CD14-positive monocyte (primary cell): ENCODE measurements around the gene TMEM60. TPM values are rescaled to one million over a fixed set of nuclear protein-coding genes. Genes with fewer than 3 reads are reported as not detected.

ENCODE experiments used
- DNase-seq, 3 donors: peaks; one replicate each; pipeline ENCODE4 v3.0.0-alpha.2; 2011 to 2022
- H2AFZ ChIP-seq: 2 replicates; pipeline ENCODE4 v1.6.0; 2012; ENCODE audit warnings: mild to moderate bottlenecking, low read depth, low read length, inconsistent platforms; ENCODE audit not compliant: insufficient read depth, poor library complexity, severe bottlenecking
- H3K27ac ChIP-seq, 2 donors: 1 replicate in 1 of 2; 2 replicates in 1 of 2; pipeline ENCODE4 v1.5.1; 2012 to 2013; ENCODE audit warnings: low read length in 2 of 2, control low read depth in 1 of 2, inconsistent platforms in 1 of 2, low read depth in 1 of 2, mild to moderate bottlenecking in 1 of 2
- H3K27me3 ChIP-seq, 2 donors: one replicate each; pipeline versions ENCODE4 v1.6.0 to v1.6.1; 2011 to 2013; ENCODE audit warnings: low read length in 2 of 2; ENCODE audit not compliant: control insufficient read depth in 2 of 2, insufficient read depth in 2 of 2
- H3K36me3 ChIP-seq, 2 donors: replicated peaks in 1 of 2; 1 replicate in 1 of 2; 2 replicates in 1 of 2; pipeline versions ENCODE4 v1.5.1 to v1.6.1; 2012 to 2013; ENCODE audit warnings: low read length in 2 of 2, control low read depth in 1 of 2, inconsistent platforms in 1 of 2, mild to moderate bottlenecking in 1 of 2; ENCODE audit not compliant: insufficient read depth in 2 of 2, control insufficient read depth in 1 of 2
- H3K4me1 ChIP-seq, 2 donors: 1 replicate in 1 of 2; 2 replicates in 1 of 2; pipeline versions ENCODE4 v1.5.1 to v1.6.1; 2012 to 2013; ENCODE audit warnings: low read length in 2 of 2, control low read depth in 1 of 2, inconsistent platforms in 1 of 2, mild to moderate bottlenecking in 1 of 2, moderate library complexity in 1 of 2; ENCODE audit not compliant: insufficient read depth in 2 of 2, control insufficient read depth in 1 of 2
- H3K4me2 ChIP-seq: replicated peaks from 2 replicates; pipeline ENCODE3; 2012; ENCODE audit warnings: low read length, moderate library complexity, mild to moderate bottlenecking; ENCODE audit not compliant: poor library complexity, severe bottlenecking; ENCODE audit errors: extremely low read depth
- H3K4me3 ChIP-seq, 3 experiments: fragments of 200-600 bp in 1 of 3; sonication (generic) in 1 of 3; replicated peaks in 1 of 3; 1 replicate in 2 of 3; 2 replicates in 1 of 3; pipeline ENCODE4 v1.5.1; 2011 to 2013; ENCODE audit warnings: low read length in 3 of 3, mild to moderate bottlenecking in 3 of 3, control low read depth in 2 of 3, low read depth in 2 of 3, inconsistent platforms in 1 of 3, moderate library complexity in 1 of 3
- H3K79me2 ChIP-seq: 2 replicates; pipeline ENCODE4 v1.6.0; 2012; ENCODE audit warnings: mild to moderate bottlenecking, control low read depth, inconsistent platforms, low read length, moderate library complexity; ENCODE audit not compliant: insufficient read depth
- H3K9ac ChIP-seq: 2 replicates; pipeline ENCODE4 v1.6.0; 2017; ENCODE audit warnings: low read length, mild to moderate bottlenecking; ENCODE audit not compliant: insufficient read depth, poor library complexity, severe bottlenecking
- H3K9me3 ChIP-seq, 2 donors: replicated peaks in 1 of 2; 1 replicate in 1 of 2; 2 replicates in 1 of 2; pipeline versions ENCODE4 v1.5.1 to v1.6.1; 2012 to 2013; ENCODE audit warnings: low read length in 2 of 2, control low read depth in 1 of 2; ENCODE audit not compliant: control insufficient read depth in 1 of 2, insufficient read depth in 1 of 2
- H4K20me1 ChIP-seq: 2 replicates; pipeline ENCODE4 v1.6.0; 2012; ENCODE audit warnings: mild to moderate bottlenecking, low read length, control low read depth, moderate library complexity; ENCODE audit not compliant: insufficient read depth
- H3K27ac Mint-ChIP-seq, 7 donors: one replicate each; pipeline ENCODE4 v1.8.0; 2020; ENCODE audit warnings: mild to moderate bottlenecking in 7 of 7, mixed read lengths in 7 of 7, moderate library complexity in 6 of 7, inconsistent platforms in 2 of 7
- H3K27me3 Mint-ChIP-seq, 3 donors: one replicate each; pipeline ENCODE4 v1.8.0; 2021 to 2022; ENCODE audit warnings: low read depth in 3 of 3, mild to moderate bottlenecking in 3 of 3, mixed read lengths in 3 of 3, moderate library complexity in 3 of 3, inconsistent platforms in 1 of 3
- H3K36me3 Mint-ChIP-seq, 2 donors: one replicate each; pipeline ENCODE4 v1.8.0; 2020; ENCODE audit warnings: mixed read lengths in 2 of 2, inconsistent platforms in 1 of 2, mild to moderate bottlenecking in 1 of 2
- H3K4me1 Mint-ChIP-seq: one replicate; pipeline ENCODE4 v1.8.0; 2020; ENCODE audit warnings: mild to moderate bottlenecking, mixed read lengths
- H3K4me3 Mint-ChIP-seq, 2 donors: one replicate each; pipeline ENCODE4 v1.8.0; 2020; ENCODE audit warnings: mild to moderate bottlenecking in 2 of 2, mixed read lengths in 2 of 2, moderate library complexity in 1 of 2
- H3K9me3 Mint-ChIP-seq, 7 donors: one replicate each; pipeline ENCODE4 v1.8.0; 2020 to 2022; ENCODE audit warnings: mixed read lengths in 7 of 7, mild to moderate bottlenecking in 6 of 7, moderate library complexity in 6 of 7, inconsistent platforms in 2 of 7
- WGBS: methylation state at CpG from one replicate; pipeline ENCODE4 v1.1.5; 2013; ENCODE audit warnings: missing lambda C conversion rate; ENCODE audit not compliant: insufficient coverage; 5-methylcytosine and 5-hydroxymethylcytosine counted together
- intact Hi-C, 2 donors: fragments of 100-400 bp; cut with micrococcal nuclease; formaldehyde crosslinking; loops; one replicate each; pipeline versions ENCODE4 v1.15.0 to v1.15.1; 2023
- polyA plus RNA-seq, 3 donors: library from polyadenylated mRNA; depleted of rRNA in 1 of 3; unstranded in 2 of 3; stranded (reverse) in 1 of 3; fragments of 300-500 nt in 2 of 3; fragments of >200 nt in 1 of 3; fragmentation: Illumina TruSeq in 2 of 3; gene quantifications; 1 replicate in 2 of 3; 2 replicates in 1 of 3; pipeline ENCODE4 v1.2.3, GENCODE V29; 2012 to 2021
- TF ChIP-seq, protein P1 (sequence below): fragments of 200-600 bp; IDR thresholded peaks from one replicate; pipeline ENCODE4 v1.8.0; 2022; ENCODE audit warnings: antibody characterized with exemption, mild to moderate bottlenecking

The TMEM60 gene
- polyA plus RNA-seq, 3 donors: 5.5 to 27.6 (median 25.6) TPM

DNA sequence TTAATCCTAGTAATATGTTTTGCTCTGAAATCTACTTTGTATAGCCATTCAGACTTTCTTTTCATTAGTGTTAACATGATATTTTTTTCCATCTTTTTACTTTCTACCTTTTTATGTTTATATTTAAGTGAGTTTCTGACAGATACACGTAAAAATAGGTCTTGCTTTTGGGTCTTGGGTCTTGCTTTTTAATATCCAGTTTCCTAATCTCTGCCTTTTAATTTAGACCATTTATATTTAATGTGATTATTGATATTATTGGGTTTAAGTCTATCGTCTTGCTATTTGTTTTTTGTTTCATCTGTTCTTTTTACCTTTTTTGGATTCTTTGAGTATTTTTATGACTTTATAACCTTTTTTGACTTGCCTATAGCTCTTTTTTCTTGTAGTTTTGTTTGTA, 8.2 kb upstream of the TMEM60 start:
- Mint-ChIP-seq H3K36me3 (peaks cover 7 to 24% of the 10 kb centered on the region in 2 donors), H3K4me3 (no peak overlapping the region), H3K9me3 (peaks cover 10 to 35% (median 32%) of the 10 kb centered on the region in 7 donors), H3K27ac (no peak overlapping the region), H3K4me1 (peaks cover 23% of the 10 kb centered on the region), H3K27me3 (peaks cover 0 to 2% (median 0%) of the 10 kb centered on the region in 3 donors)
- H3K27me3 ChIP-seq: no peaks in the 10 kb centered on the region
- no peak overlapping the region for H3K4me2 ChIP-seq
- no CpG with 5 or more reads among the region's 2 CpGs for WGBS
- TF ChIP-seq, protein P1, sequence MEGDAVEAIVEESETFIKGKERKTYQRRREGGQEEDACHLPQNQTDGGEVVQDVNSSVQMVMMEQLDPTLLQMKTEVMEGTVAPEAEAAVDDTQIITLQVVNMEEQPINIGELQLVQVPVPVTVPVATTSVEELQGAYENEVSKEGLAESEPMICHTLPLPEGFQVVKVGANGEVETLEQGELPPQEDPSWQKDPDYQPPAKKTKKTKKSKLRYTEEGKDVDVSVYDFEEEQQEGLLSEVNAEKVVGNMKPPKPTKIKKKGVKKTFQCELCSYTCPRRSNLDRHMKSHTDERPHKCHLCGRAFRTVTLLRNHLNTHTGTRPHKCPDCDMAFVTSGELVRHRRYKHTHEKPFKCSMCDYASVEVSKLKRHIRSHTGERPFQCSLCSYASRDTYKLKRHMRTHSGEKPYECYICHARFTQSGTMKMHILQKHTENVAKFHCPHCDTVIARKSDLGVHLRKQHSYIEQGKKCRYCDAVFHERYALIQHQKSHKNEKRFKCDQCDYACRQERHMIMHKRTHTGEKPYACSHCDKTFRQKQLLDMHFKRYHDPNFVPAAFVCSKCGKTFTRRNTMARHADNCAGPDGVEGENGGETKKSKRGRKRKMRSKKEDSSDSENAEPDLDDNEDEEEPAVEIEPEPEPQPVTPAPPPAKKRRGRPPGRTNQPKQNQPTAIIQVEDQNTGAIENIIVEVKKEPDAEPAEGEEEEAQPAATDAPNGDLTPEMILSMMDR: no peak
- intact Hi-C loops: no loop called here
- H2AFZ ChIP-seq: no peak overlapping the region
- H3K9me3 ChIP-seq: peaks cover 8 to 25% of the 10 kb centered on the region in 2 donors
- no peaks in the 10 kb centered on the region for H3K36me3 ChIP-seq
- H3K79me2 ChIP-seq: peaks cover 100% of the 10 kb centered on the region
- H3K4me3 ChIP-seq: no peak overlapping the region
- H3K4me1 ChIP-seq: peaks cover 8 to 12% of the 10 kb centered on the region in 2 donors
- H3K27ac ChIP-seq: no peak overlapping the region
- no peak overlapping the region for H3K9ac ChIP-seq
- peaks cover 9% of the 10 kb centered on the region for H4K20me1 ChIP-seq
- no peak for DNase-seq

DNA sequence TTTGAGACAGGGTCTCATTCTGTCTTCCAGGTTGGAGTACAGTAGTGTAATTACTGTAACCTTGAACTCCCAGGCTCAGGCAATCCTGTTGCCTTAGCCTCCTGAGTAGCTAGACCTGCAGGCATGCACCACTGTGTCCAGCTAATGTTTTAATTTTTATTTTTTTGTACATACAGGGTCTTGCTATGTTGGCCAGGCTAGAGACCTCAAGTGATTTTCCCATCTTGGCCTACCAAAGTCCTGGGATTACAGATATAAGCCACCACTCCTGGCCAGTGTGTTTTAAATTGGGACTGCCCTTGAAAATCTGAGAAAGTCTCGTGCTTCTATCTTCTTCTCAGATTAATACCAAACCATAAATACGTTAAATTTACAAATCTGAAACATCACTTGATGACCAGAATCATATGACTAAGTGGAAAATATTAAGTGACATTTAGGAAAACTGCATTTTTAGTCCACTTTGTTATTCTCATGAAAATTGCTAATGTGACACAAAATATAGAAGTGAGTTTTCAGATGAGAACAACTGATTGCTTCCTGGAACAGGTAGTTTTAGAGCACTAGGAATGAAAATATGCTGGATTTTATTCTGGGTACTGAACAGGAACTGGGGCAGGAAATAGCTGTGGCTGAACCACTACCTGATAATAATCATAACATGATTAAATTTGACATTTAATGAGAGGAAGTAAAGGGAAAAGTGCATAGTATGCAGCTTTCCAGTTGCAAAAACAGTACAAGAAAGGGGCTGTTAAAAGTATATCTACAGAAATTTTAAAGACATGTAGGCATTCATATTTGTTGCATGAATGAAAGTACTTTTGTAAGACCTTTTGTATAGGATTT, 4.5 kb upstream of the TMEM60 start:
- no peak overlapping the region for H3K4me3 ChIP-seq
- H3K79me2 ChIP-seq: peaks cover 98% of the 10 kb centered on the region
- Mint-ChIP-seq H3K27me3 (no peaks in the 10 kb centered on the region), H3K9me3 (peaks cover 6 to 25% (median 24%) of the 10 kb centered on the region in 7 donors), H3K4me3 (no peak overlapping the region), H3K4me1 (peaks cover 35% of the 10 kb centered on the region), H3K27ac (peak overlapping the region in 1 of 7 donors; percentile 56), H3K36me3 (peaks cover 7 to 25% of the 10 kb centered on the region in 2 donors)
- H3K27ac ChIP-seq: no peak overlapping the region
- no CpG with 5 or more reads among the region's 2 CpGs for WGBS
- TF ChIP-seq, protein P1: no peak
- intact Hi-C loops: no loop called here
- peaks cover 6% of the 10 kb centered on the region for H4K20me1 ChIP-seq
- no peaks in the 10 kb centered on the region for H3K27me3 ChIP-seq
- H3K4me2 ChIP-seq: peak overlapping the region; percentile 2
- H3K36me3 ChIP-seq: no peaks in the 10 kb centered on the region
- DNase-seq: no peak
- peaks cover 5 to 19% of the 10 kb centered on the region in 2 donors for H3K9me3 ChIP-seq
- no peak overlapping the region for H2AFZ ChIP-seq
- no peak overlapping the region for H3K9ac ChIP-seq
- peaks cover 14 to 24% of the 10 kb centered on the region in 2 donors for H3K4me1 ChIP-seq
